ENCODE results near the gene BRD4. TPM values are rescaled to one million over a fixed set of nuclear protein-coding genes. Genes with fewer than 3 reads are reported as not detected.

The BRD4 gene
- total and polyA plus RNA-seq, 2 donors, result 7.6 to 26.0 TPM

DNA sequence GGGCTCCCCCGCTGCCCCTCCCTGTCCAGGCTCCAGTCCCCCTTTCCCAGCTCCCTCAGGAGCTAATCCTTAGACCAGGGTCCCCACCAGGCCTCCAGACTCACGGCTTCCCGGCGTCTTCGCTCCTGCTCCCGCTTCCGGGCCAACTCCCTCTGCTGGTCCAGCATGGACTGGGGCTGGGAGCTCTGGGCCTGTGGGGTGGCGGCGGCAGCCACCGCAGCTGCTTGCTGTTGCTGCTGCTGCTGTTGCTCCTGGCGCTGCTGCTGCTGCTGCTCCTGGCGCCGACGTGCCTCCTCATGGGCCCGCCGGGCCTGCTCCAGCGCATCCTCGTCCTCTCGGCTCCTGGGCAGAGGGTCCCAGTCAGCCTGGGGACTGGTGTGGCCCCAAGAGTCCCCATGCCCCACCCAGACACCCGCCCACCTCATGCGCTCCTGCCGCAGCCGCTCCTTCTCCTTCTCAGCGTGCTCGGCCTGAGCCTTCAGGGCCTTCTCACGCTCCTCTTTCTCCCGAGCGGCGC lies 93.6 kb downstream of the BRD4 start:
- DNase-seq (ENCODE audit: low read depth in 6 of 9, low spot score in 9 of 9), result no peak
- WGBS, result 99% methylated on average over 29 of the region's 29 CpGs

DNA sequence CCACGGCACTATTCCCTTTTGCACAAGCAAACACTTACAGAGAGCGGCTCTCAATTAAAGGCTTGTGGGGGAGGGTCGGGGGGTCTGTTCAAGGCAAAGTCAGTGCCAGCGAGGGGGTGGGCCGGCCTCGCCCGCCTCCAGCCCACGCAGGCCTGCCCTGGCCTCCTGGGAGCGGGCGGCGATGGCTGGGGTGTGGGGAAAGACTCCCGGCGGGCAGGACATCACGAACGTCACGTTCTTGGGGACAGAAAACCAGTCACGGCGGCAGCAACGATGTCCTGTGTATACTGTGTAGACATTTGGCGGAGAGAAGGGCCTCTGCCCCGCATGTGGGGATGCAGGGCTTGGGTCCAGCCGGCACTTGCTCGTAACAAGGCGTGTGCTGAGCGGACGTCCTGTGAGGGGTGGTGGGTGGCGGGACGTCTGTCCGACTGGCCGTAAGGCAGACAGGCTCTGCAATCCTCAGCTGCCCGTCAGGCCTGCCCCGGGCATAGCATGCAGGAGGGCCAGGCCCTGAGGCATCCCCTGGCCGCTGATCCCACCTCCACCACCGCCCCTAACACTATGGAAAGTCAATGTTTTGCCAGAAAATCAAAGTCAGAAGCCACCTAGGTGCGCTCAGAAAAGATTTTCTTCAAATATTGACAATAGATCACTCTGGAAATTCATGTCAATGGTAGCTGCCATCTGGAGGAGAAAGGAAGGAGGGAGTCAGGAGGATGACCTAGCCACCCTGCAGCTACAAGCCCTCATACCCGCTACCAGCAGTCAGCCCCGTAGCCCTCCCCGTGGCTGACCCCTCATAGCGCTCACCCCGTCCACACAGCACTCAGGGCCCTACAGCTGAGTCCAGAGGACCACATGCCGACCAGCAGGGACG lies 94.3 kb downstream of the BRD4 start:
- H3K4me3 ChIP-seq (ENCODE audit: low read length in 2 of 2), result no peak overlapping the region
- peaks cover 68 to 70% of the 10 kb centered on the region in 2 donors for H3K36me3 ChIP-seq (ENCODE audit: control insufficient read depth in 2 of 2, insufficient read depth in 2 of 2, low read length in 1 of 2)
- peaks cover 10 to 25% of the 10 kb centered on the region in 2 donors for H3K4me1 ChIP-seq (ENCODE audit: control insufficient read depth in 2 of 2, insufficient read depth in 2 of 2, low read length in 2 of 2)
- H3K9me3 ChIP-seq (ENCODE audit: control insufficient read depth in 2 of 2, insufficient read depth in 1 of 2, low read length in 1 of 2), result no peaks in the 10 kb centered on the region
- DNase-seq (ENCODE audit: low read depth in 6 of 9, low spot score in 9 of 9), result no peak
- 97% methylated on average over 42 of the region's 42 CpGs for WGBS
- no peak overlapping the region for H3K27ac ChIP-seq (ENCODE audit: low read depth in 1 of 2, low read length in 1 of 2)
- peaks cover 4 to 7% of the 10 kb centered on the region in 2 donors for H3K27me3 ChIP-seq (ENCODE audit: control insufficient read depth in 2 of 2, insufficient read depth in 1 of 2, low read length in 1 of 2)

More for the DNA sequence above, 93.6 kb downstream of the BRD4 start:
- Histone ChIP-seq H3K27me3 (ENCODE audit: control insufficient read depth in 2 of 2, insufficient read depth in 1 of 2, low read length in 1 of 2) (no peaks in the 10 kb centered on the region), H3K4me3 (ENCODE audit: low read length in 2 of 2) (no peak overlapping the region), H3K27ac (ENCODE audit: low read depth in 1 of 2, low read length in 1 of 2) (no peak overlapping the region), H3K9me3 (ENCODE audit: control insufficient read depth in 2 of 2, insufficient read depth in 1 of 2, low read length in 1 of 2) (no peaks in the 10 kb centered on the region), H3K4me1 (ENCODE audit: control insufficient read depth in 2 of 2, insufficient read depth in 2 of 2, low read length in 2 of 2) (peaks cover 5 to 18% of the 10 kb centered on the region in 2 donors), H3K36me3 (ENCODE audit: control insufficient read depth in 2 of 2, insufficient read depth in 2 of 2, low read length in 1 of 2) (peaks cover 74 to 76% of the 10 kb centered on the region in 2 donors)

DNA sequence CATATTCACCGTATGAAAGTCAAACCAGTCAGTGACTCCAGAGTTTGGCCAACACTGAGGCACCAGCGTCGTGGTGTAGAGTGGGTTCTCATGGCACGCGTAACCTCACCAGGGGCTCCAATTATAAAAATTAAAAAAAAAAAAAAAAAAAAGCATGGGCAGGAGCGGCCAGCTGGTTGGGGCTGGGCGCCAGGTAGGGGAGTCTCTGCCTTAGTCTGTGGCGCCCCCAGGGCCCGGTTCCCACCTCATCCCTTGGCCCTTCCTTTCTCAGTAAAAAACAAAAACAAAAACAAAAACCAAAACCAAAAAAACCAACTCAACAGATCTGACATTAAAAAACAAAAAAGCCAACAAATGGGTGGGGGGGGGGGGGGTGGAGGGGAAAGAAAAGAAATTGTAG lies 95.5 kb downstream of the BRD4 start:
- peaks cover 13 to 26% of the 10 kb centered on the region in 2 donors for H3K4me1 ChIP-seq (ENCODE audit: control insufficient read depth in 2 of 2, insufficient read depth in 2 of 2, low read length in 2 of 2)
- H3K4me3 ChIP-seq (ENCODE audit: low read length in 2 of 2), result no peak overlapping the region
- H3K36me3 ChIP-seq (ENCODE audit: control insufficient read depth in 2 of 2, insufficient read depth in 2 of 2, low read length in 1 of 2), result peaks cover 59 to 61% of the 10 kb centered on the region in 2 donors
- peaks cover 11 to 18% of the 10 kb centered on the region in 2 donors for H3K27me3 ChIP-seq (ENCODE audit: control insufficient read depth in 2 of 2, insufficient read depth in 1 of 2, low read length in 1 of 2)
- 98% methylated on average over 9 of the region's 9 CpGs for WGBS
- no peak for DNase-seq (ENCODE audit: low read depth in 6 of 9, low spot score in 9 of 9)
- no peak overlapping the region for H3K27ac ChIP-seq (ENCODE audit: low read depth in 1 of 2, low read length in 1 of 2)
- no peaks in the 10 kb centered on the region for H3K9me3 ChIP-seq (ENCODE audit: control insufficient read depth in 2 of 2, insufficient read depth in 1 of 2, low read length in 1 of 2)

- no peak for DNase-seq (ENCODE audit: low read depth in 6 of 9, low spot score in 9 of 9)
- peaks cover 11 to 28% of the 10 kb centered on the region in 2 donors for H3K27me3 ChIP-seq (ENCODE audit: control insufficient read depth in 2 of 2, insufficient read depth in 1 of 2, low read length in 1 of 2)
- no peak overlapping the region for H3K4me3 ChIP-seq (ENCODE audit: low read length in 2 of 2)
- H3K4me1 ChIP-seq (ENCODE audit: control insufficient read depth in 2 of 2, insufficient read depth in 2 of 2, low read length in 2 of 2), result peaks cover 9 to 24% of the 10 kb centered on the region in 2 donors
- H3K36me3 ChIP-seq (ENCODE audit: control insufficient read depth in 2 of 2, insufficient read depth in 2 of 2, low read length in 1 of 2), result peaks cover 49 to 52% of the 10 kb centered on the region in 2 donors
- H3K9me3 ChIP-seq (ENCODE audit: control insufficient read depth in 2 of 2, insufficient read depth in 1 of 2, low read length in 1 of 2), result no peaks in the 10 kb centered on the region
- 96% methylated on average over 2 of the region's 2 CpGs for WGBS
- H3K27ac ChIP-seq (ENCODE audit: low read depth in 1 of 2, low read length in 1 of 2), result no peak overlapping the region
Observed at GRCh38 chr19:15235781-15236180, 96.6 kb downstream of the BRD4 start.

GRCh38 chr19:15234431-15235130 lies 97.8 kb downstream of the BRD4 start:
- DNase-seq (ENCODE audit: low read depth in 6 of 9, low spot score in 9 of 9), result no peak
- H3K4me3 ChIP-seq (ENCODE audit: low read length in 2 of 2), result no peak overlapping the region
- H3K27ac ChIP-seq (ENCODE audit: low read depth in 1 of 2, low read length in 1 of 2), result no peak overlapping the region
- 94% methylated on average over 10 of the region's 10 CpGs for WGBS
- no peaks in the 10 kb centered on the region for H3K9me3 ChIP-seq (ENCODE audit: control insufficient read depth in 2 of 2, insufficient read depth in 1 of 2, low read length in 1 of 2)
- peaks cover 9 to 23% of the 10 kb centered on the region in 2 donors for H3K4me1 ChIP-seq (ENCODE audit: control insufficient read depth in 2 of 2, insufficient read depth in 2 of 2, low read length in 2 of 2)
- H3K36me3 ChIP-seq (ENCODE audit: control insufficient read depth in 2 of 2, insufficient read depth in 2 of 2, low read length in 1 of 2), result peaks cover 37 to 40% of the 10 kb centered on the region in 2 donors
- H3K27me3 ChIP-seq (ENCODE audit: control insufficient read depth in 2 of 2, insufficient read depth in 1 of 2, low read length in 1 of 2), result peaks cover 11 to 29% of the 10 kb centered on the region in 2 donors

GRCh38 chr19:15231271-15231670 lies 101.1 kb downstream of the BRD4 start:
- Histone ChIP-seq H3K9me3 (ENCODE audit: control insufficient read depth in 2 of 2, insufficient read depth in 1 of 2, low read length in 1 of 2) (no peaks in the 10 kb centered on the region), H3K27me3 (ENCODE audit: control insufficient read depth in 2 of 2, insufficient read depth in 1 of 2, low read length in 1 of 2) (peaks cover 11 to 29% of the 10 kb centered on the region in 2 donors), H3K4me3 (ENCODE audit: low read length in 2 of 2) (no peak overlapping the region), H3K27ac (ENCODE audit: low read depth in 1 of 2, low read length in 1 of 2) (no peak overlapping the region), H3K36me3 (ENCODE audit: control insufficient read depth in 2 of 2, insufficient read depth in 2 of 2, low read length in 1 of 2) (peaks cover 7 to 9% of the 10 kb centered on the region in 2 donors), H3K4me1 (ENCODE audit: control insufficient read depth in 2 of 2, insufficient read depth in 2 of 2, low read length in 2 of 2) (peaks cover 9 to 23% of the 10 kb centered on the region in 2 donors)
- 96% methylated on average over 10 of the region's 10 CpGs for WGBS
- DNase-seq (ENCODE audit: low read depth in 6 of 9, low spot score in 9 of 9), result no peak

DNA sequence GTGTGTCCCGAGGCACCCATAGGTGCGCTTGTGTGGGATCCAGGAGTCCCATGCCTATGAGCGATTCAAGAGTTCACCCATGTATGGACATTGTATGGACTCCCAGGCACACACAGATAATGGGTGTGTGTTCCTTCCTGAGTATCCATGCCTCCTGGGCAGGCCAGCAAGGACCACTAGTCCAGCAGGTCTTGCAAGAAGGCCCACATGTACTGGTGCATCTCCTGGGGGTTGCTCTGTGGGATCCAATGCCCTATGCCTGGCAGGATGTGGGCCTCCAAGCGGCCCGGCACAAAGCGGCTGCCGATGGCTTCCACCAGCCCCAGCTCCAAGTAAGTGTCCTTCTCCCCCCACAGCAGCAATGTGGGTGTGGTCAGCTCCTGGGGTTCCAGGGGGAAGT lies 105.1 kb downstream of the BRD4 start:
- Histone ChIP-seq H3K36me3 (ENCODE audit: control insufficient read depth in 2 of 2, insufficient read depth in 2 of 2, low read length in 1 of 2) (no peaks in the 10 kb centered on the region), H3K9me3 (ENCODE audit: control insufficient read depth in 2 of 2, insufficient read depth in 1 of 2, low read length in 1 of 2) (no peaks in the 10 kb centered on the region), H3K27ac (ENCODE audit: low read depth in 1 of 2, low read length in 1 of 2) (no peak overlapping the region), H3K27me3 (ENCODE audit: control insufficient read depth in 2 of 2, insufficient read depth in 1 of 2, low read length in 1 of 2) (peaks cover 3 to 22% of the 10 kb centered on the region in 2 donors), H3K4me3 (ENCODE audit: low read length in 2 of 2) (no peak overlapping the region), H3K4me1 (ENCODE audit: control insufficient read depth in 2 of 2, insufficient read depth in 2 of 2, low read length in 2 of 2) (peaks cover 16 to 27% of the 10 kb centered on the region in 2 donors)
- WGBS, result 97% methylated on average over 7 of the region's 7 CpGs
- no peak for DNase-seq (ENCODE audit: low read depth in 6 of 9, low spot score in 9 of 9)

DNA sequence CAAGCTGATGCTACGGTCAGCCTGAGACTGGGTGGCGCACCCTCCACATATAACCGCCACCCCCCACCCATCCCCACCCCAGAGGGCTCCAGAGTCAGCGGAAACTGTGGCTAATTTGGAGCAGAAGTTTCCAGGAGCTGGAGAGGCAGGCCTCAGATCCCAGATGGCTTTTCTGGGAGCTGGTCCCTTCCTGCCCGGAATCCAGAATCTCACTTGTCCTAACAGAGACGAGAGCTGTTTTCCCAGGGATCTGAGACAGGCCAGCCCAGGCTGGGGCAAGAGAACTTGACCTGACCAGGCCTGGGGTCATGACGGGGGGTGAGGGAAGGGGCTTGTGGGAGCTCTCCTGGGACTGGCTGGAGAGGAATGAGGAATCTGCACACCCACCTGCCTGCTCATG lies 106.6 kb downstream of the BRD4 start:
- Histone ChIP-seq H3K27ac (ENCODE audit: low read depth in 1 of 2, low read length in 1 of 2) (no peak overlapping the region), H3K27me3 (ENCODE audit: control insufficient read depth in 2 of 2, insufficient read depth in 1 of 2, low read length in 1 of 2) (peaks cover 0 to 8% of the 10 kb centered on the region in 2 donors), H3K9me3 (ENCODE audit: control insufficient read depth in 2 of 2, insufficient read depth in 1 of 2, low read length in 1 of 2) (no peaks in the 10 kb centered on the region), H3K4me3 (ENCODE audit: low read length in 2 of 2) (no peak overlapping the region), H3K36me3 (ENCODE audit: control insufficient read depth in 2 of 2, insufficient read depth in 2 of 2, low read length in 1 of 2) (no peaks in the 10 kb centered on the region), H3K4me1 (ENCODE audit: control insufficient read depth in 2 of 2, insufficient read depth in 2 of 2, low read length in 2 of 2) (peaks cover 13 to 17% of the 10 kb centered on the region in 2 donors)
- WGBS, result 96% methylated on average over 7 of the region's 7 CpGs
- DNase-seq (ENCODE audit: low read depth in 6 of 9, low spot score in 9 of 9), result no peak
